HCT116 (cell line): ENCODE data around the gene SMIM36. TPM values are rescaled to one million over a fixed set of nuclear protein-coding genes. Genes with fewer than 3 reads are reported as not detected.
"Not testable (repeated sequence)": the region's sequence is repeated elsewhere in the genome, so short reads cannot be mapped to it uniquely, and the experiment has no call there.

Source experiments
- ATAC-seq: fragments of 200-7000 bp; cut with Tn5 transposase; 2 replicates; pipeline ENCODE4 v1.9.1; 2020; ENCODE audit warnings: mild to moderate bottlenecking, moderate library complexity
- BruUV-seq: library from RNA; stranded (reverse); fragments of 400-500 nt; replicated peaks from 2 replicates; lab custom pipeline; 2021; lab: Mats Ljungman, UMichigan
- CTCF ChIA-PET: fragments of 300-600 bp; sonication (Branson Sonifier 250); formaldehyde crosslinking; loops from one replicate; lab custom pipeline; 2021; ENCODE audit warnings: antibody characterized with exemption; lab: Charles Lee
- POLR2A ChIA-PET: fragments of 300-600, 350-600 bp; sonication (Branson Sonifier 250); formaldehyde crosslinking; loops from one replicate; lab custom pipeline; 2021; ENCODE audit warnings: antibody characterized with exemption; lab: Charles Lee
- RAD21 ChIA-PET, 2 experiments: fragments of 300-600 bp; sonication (Branson Sonifier 250); formaldehyde crosslinking; loops; one replicate each; lab custom pipeline; 2023; ENCODE audit warnings: low total read pairs in 2 of 2; ENCODE audit not compliant: uncharacterized antibody in 2 of 2, unreplicated experiment in 2 of 2, low non-redundant PET in 1 of 2; lab: Charles Lee
- DNase-seq: peaks from one replicate; pipeline ENCODE4 v3.0.0-alpha.2; 2010; ENCODE audit warnings: low read depth, low spot score
- H2AFZ ChIP-seq: fragments of 200-600 bp; shearing (Covaris generic), sonication (generic); 2 replicates; pipeline ENCODE4 v1.6.1; 2017; ENCODE audit warnings: low read depth, mixed run types, mixed read lengths, antibody characterized with exemption, low read length; ENCODE audit not compliant: poor library complexity, severe bottlenecking
- H3K27ac ChIP-seq: 2 replicates; pipeline ENCODE4 v1.5.1; 2012; ENCODE audit warnings: low read depth, low read length
- H3K27me3 ChIP-seq: fragments of 200-600 bp; sonication (generic); 2 replicates; pipeline ENCODE4 v1.6.1; 2016; ENCODE audit warnings: mixed run types, low read length, mixed read lengths; ENCODE audit not compliant: insufficient read depth
- H3K36me3 ChIP-seq, 2 experiments: fragments of 200-500 bp in 1 of 2; fragments of 200-600 bp in 1 of 2; sonication (Bioruptor generic) in 1 of 2; sonication (generic) in 1 of 2; 2 replicates each; pipeline versions ENCODE4 v1.5.1 to v1.6.1; 2014 to 2016; ENCODE audit warnings: low read length in 2 of 2, inconsistent platforms in 1 of 2, mixed read lengths in 1 of 2, mixed run types in 1 of 2; ENCODE audit not compliant: insufficient read depth in 2 of 2, control insufficient read depth in 1 of 2
- H3K4me1 ChIP-seq, 2 experiments: fragments of 200-600 bp in 1 of 2; sonication (generic) in 1 of 2; 2 replicates each; pipeline versions ENCODE4 v1.5.1 to v1.6.1; 2012 to 2017; ENCODE audit warnings: low read length in 2 of 2, inconsistent platforms in 1 of 2, mild to moderate bottlenecking in 1 of 2, mixed read lengths in 1 of 2, mixed run types in 1 of 2, moderate library complexity in 1 of 2; ENCODE audit not compliant: insufficient read depth in 2 of 2, control insufficient read depth in 1 of 2
- H3K4me2 ChIP-seq: fragments of 200-600 bp; sonication (generic); 2 replicates; pipeline ENCODE4 v1.6.1; 2017; ENCODE audit warnings: mixed run types, low read length, mixed read lengths
- H3K4me3 ChIP-seq, 2 experiments: fragments of 200-600 bp in 1 of 2; sonication (generic) in 1 of 2; replicated peaks in 1 of 2; 2 replicates each; pipeline ENCODE4 v1.5.1; 2011 to 2016; ENCODE audit warnings: low read length in 2 of 2, control low read depth in 1 of 2, low read depth in 1 of 2, mild to moderate bottlenecking in 1 of 2, mixed read lengths in 1 of 2, mixed run types in 1 of 2
- H3K79me2 ChIP-seq: fragments of 200-600 bp; sonication (generic); 2 replicates; pipeline ENCODE4 v1.6.1; 2017; ENCODE audit warnings: mild to moderate bottlenecking, mixed run types, low read length, moderate library complexity, mixed read lengths; ENCODE audit not compliant: insufficient read depth
- H3K9ac ChIP-seq: fragments of 200-600 bp; sonication (generic); 2 replicates; pipeline ENCODE4 v1.6.1; 2016; ENCODE audit warnings: low read length, mixed read lengths
- H3K9me2 ChIP-seq: fragments of 200-600 bp; sonication (generic), shearing (Covaris generic); 2 replicates; pipeline ENCODE4 v1.6.1; 2017; ENCODE audit warnings: mixed run types, mild to moderate bottlenecking, moderate library complexity; ENCODE audit not compliant: insufficient read depth
- H3K9me3 ChIP-seq, 2 experiments: fragments of 200-500 bp in 1 of 2; fragments of 200-600 bp in 1 of 2; sonication (Bioruptor generic) in 1 of 2; sonication (generic) in 1 of 2; 2 replicates each; pipeline ENCODE4 v1.6.1; 2014 to 2017; ENCODE audit warnings: low read length in 2 of 2, mixed read lengths in 2 of 2, inconsistent platforms in 1 of 2, low read depth in 1 of 2, mild to moderate bottlenecking in 1 of 2, mixed run types in 1 of 2, moderate library complexity in 1 of 2; ENCODE audit not compliant: control insufficient read depth in 1 of 2, insufficient read depth in 1 of 2
- H4K20me1 ChIP-seq: fragments of 200-600 bp; sonication (generic), shearing (Covaris generic); 2 replicates; pipeline ENCODE4 v1.6.1; 2017; ENCODE audit warnings: mixed run types, mild to moderate bottlenecking, moderate library complexity; ENCODE audit not compliant: insufficient read depth
- CTCF ChIP-seq, 3 experiments: fragments of 200-600 bp in 1 of 3; sonication (generic) in 1 of 3; IDR thresholded peaks in 2 of 3; conservative IDR thresholded peaks in 1 of 3; 2 replicates each; pipeline ENCODE4 v1.5.1; 2012 to 2017; ENCODE audit warnings: low read depth in 2 of 3, low read length in 2 of 3, antibody characterized with exemption in 1 of 3, borderline replicate concordance in 1 of 3, control low read depth in 1 of 3, mild to moderate bottlenecking in 1 of 3, mixed read lengths in 1 of 3, mixed run types in 1 of 3, moderate library complexity in 1 of 3; ENCODE audit not compliant: insufficient read depth in 1 of 3
- JUND ChIP-seq: IDR thresholded peaks from 2 replicates; pipeline ENCODE4 v1.6.1; 2012
- RAD21 ChIP-seq: IDR thresholded peaks from 2 replicates; pipeline ENCODE4 v1.6.1; 2012; ENCODE audit warnings: low read depth, mild to moderate bottlenecking
- SIN3A ChIP-seq: IDR thresholded peaks from 2 replicates; pipeline ENCODE4 v1.6.1; 2012; ENCODE audit warnings: low read depth
- SRF ChIP-seq: IDR thresholded peaks from 2 replicates; pipeline ENCODE4 v1.6.1; 2012; ENCODE audit warnings: low read depth
- TCF7L2 ChIP-seq: IDR thresholded peaks from 2 replicates; pipeline ENCODE4 v1.7.0; 2011; ENCODE audit warnings: borderline replicate concordance, inconsistent platforms; ENCODE audit not compliant: insufficient read depth, insufficient read length; ENCODE audit errors: extremely low read depth
- YY1 ChIP-seq: IDR thresholded peaks from 2 replicates; pipeline ENCODE4 v1.6.1; 2011; ENCODE audit warnings: low read length, low read depth, moderate library complexity, mild to moderate bottlenecking; ENCODE audit not compliant: insufficient replicate concordance; ENCODE audit errors: extremely low read depth
- ZNF274 ChIP-seq: fragments of 200-500 bp; sonication (Bioruptor generic); IDR thresholded peaks from 2 replicates; pipeline ENCODE4 v1.6.1; 2014; ENCODE audit warnings: mild to moderate bottlenecking, low read depth, low read length, inconsistent platforms
- intact Hi-C: fragments of 100-400 bp; cut with micrococcal nuclease; formaldehyde crosslinking; loops from 2 replicates; pipeline ENCODE4 v1.10.0; 2022
- total RNA-seq: library from RNA; stranded (reverse); gene quantifications from one replicate; pipeline ENCODE4 v1.2.1, GENCODE V29; 2021; ENCODE audit not compliant: unreplicated experiment

SMIM36 gene
- total RNA-seq, 1 experiment from 2014 or later: 0.37 TPM

GRCh38 chr17:55518510-55518909, 7.3 kb upstream of the SMIM36 start (continued):
- TF ChIP-seq SIN3A (no peak), ZNF274 (no peak), SRF (no peak), JUND (no peak)

GRCh38 chr17:55513885-55514590, 2.8 kb upstream of the SMIM36 start:
- Histone ChIP-seq H3K27me3 (peaks cover 45% of the 10 kb centered on the region), H3K9me2 (no peaks in the 10 kb centered on the region), H3K27ac (no peak overlapping the region), H3K9me3 (no peaks in the 10 kb centered on the region), H4K20me1 (no peaks in the 10 kb centered on the region), H3K4me2 (0 out of 2 replicates have a peak overlapping the region, but pooled peaks have one; percentile 0), H3K4me1 (0 out of 4 replicates have a peak, but pooled peaks cover 0 to 4% of the 10 kb centered on the region in 2 experiments), H3K36me3 (no peaks in the 10 kb centered on the region), H3K9ac (no peak overlapping the region), H2AFZ (peak overlapping the region; percentile 28), H3K79me2 (no peaks in the 10 kb centered on the region), H3K4me3 (no peak overlapping the region)
- BruUV-seq: no TSS peak
- POLR2A ChIA-PET: no interaction called here
- DNase-seq (peak; percentile 70), ATAC-seq (peak; percentile 96)
- CTCF ChIA-PET: interaction anchor here (0.7 to 1.2 kb wide), 31 partner anchors 10 to 544 kb away, joined by 3 to 34 read pairs (median 3); no protein-coding TSS in a partner anchor
- peak; percentile 91 to 99 (median 98) for TF ChIP-seq CTCF (IDR thresholded peaks at IDR 0.05 in 2 of 3, conservative IDR thresholded peaks at IDR 0.05 in 1 of 3; ENCODE audit: borderline replicate concordance in 1 of 3, insufficient read depth in 1 of 3, low read depth in 2 of 3, low read length in 2 of 3)
- peak; percentile 96 for TF ChIP-seq RAD21
- no peak for TF ChIP-seq TCF7L2
- peak; percentile 56 for TF ChIP-seq YY1
- RAD21 ChIA-PET: interaction anchor here (0.7 to 1.0 kb wide), 5 partner anchors 72 to 218 kb away, joined by 3 to 6 read pairs (median 4); no protein-coding TSS in a partner anchor
- intact Hi-C loops: loop anchor here (1.0 to 5.0 kb wide), 3 partner anchors 158 to 521 kb away; no protein-coding TSS in a partner anchor

- intact Hi-C loops, RAD21 ChIA-PET: not testable (repeated sequence)
Observed at GRCh38 chr17:55507669-55508068, 3.6 kb downstream of the SMIM36 start.

GRCh38 chr17:55501626-55502025, 9.6 kb downstream of the SMIM36 start:
- H2AFZ ChIP-seq, H3K9me3 ChIP-seq, H3K27ac ChIP-seq, H3K9ac ChIP-seq, H3K79me2 ChIP-seq, H3K27me3 ChIP-seq, DNase-seq, RAD21 ChIA-PET, H3K9me2 ChIP-seq, CTCF ChIA-PET, H4K20me1 ChIP-seq, H3K4me1 ChIP-seq, intact Hi-C loops, POLR2A ChIA-PET, H3K36me3 ChIP-seq: not testable (repeated sequence)
- Histone ChIP-seq H3K4me3 (peak overlapping the region; percentile 26 to 40; a peak in 3 of 4 replicates), H3K4me2 (peak overlapping the region; percentile 50)
- TSS peak; percentile 85 for BruUV-seq
- ATAC-seq: peak; percentile 32; the same call in 1 of the 2 replicates

More at GRCh38 chr17:55507669-55508068, 3.6 kb downstream of the SMIM36 start:
- H3K79me2 ChIP-seq, H3K4me2 ChIP-seq, H3K36me3 ChIP-seq, H2AFZ ChIP-seq, H3K4me1 ChIP-seq, H4K20me1 ChIP-seq, H3K9me3 ChIP-seq, POLR2A ChIA-PET, H3K4me3 ChIP-seq, CTCF ChIA-PET, H3K9ac ChIP-seq, H3K27ac ChIP-seq, DNase-seq, ATAC-seq, H3K9me2 ChIP-seq, BruUV-seq: not testable (repeated sequence)
- peaks cover 15% of the 10 kb centered on the region; the same call in 1 of the 2 replicates for H3K27me3 ChIP-seq
